CD4-positive, alpha-beta T cell treated with Interleukin-6 at 100 ng/mL for 8 hours (primary cell): ENCODE measurements around the gene ZNF831.

Experiments used
- DNase-seq: peaks from one replicate; pipeline ENCODE4 v3.0.0-alpha.2; 2020; ENCODE audit warnings: mixed read lengths, low spot score

ZNF831 gene

DNA sequence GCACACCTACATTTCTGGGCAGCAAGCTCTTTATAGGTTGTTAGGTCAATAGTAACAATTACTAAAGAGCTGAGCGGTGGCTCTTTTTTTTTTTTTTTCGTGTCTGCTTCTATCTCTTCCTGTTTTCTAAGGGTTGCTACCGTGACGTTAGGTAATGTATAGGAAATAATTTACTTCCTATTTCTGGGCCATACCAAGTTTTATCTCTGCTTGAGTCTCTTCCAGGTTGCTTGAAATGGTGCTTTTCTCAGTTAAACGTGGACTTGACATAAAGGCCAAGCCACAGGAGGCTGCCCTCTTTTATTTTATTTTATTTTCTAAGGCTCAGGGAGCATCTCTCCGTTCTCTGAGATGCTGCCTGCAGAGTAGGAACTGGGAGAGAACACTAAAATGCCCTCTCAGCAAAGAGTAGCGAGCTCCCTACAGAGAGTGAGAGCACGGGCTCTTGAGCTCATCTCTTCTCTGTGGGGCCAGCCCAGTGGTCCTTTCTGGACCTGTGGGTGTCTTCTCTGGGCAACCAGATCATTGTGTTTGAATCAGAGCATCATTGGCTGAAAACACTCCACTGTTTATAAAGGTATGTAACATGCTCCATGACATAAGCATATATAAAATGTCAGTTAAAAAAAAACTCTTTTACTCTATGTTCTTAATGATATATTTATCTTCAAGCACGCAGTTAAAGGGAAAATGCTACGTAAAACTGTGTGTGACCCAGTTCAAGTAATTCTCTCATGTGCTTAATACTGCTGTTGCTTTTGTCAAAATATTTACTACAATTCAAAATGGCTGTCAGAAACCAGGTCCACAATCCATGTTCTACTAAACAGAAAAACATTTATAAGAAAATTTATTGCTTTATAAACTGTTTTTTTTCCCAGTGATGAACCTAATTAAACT, at the start of gene ZNF831:
Gene ZNF831 (plus strand): TSS at position 191 of the 900 bp plus-strand sequence. CDS start 27,199 bp downstream, outside the sequence.
- DNase-seq: peak; percentile 56

DNA sequence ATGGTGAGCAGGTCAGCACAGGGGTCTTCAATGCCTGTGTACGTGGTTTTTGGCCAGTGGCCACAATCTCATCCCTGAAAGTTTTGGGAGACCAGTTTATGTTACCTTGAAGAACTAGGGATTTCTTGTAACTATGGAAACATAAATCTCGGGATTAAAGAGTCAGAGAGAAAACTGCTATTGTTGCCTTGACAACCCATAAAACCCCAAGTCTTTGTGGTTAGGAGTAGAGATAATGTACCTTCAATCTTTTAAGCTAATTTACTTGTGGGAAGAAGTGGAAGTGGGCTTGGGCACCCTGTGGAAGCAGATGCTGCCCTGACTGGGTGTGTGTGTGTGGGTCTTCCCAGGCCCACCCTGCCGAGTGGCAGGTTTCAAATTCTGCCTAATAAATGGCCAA, 46.1 kb upstream of the ZNF831 start:
- no peak for DNase-seq

DNA sequence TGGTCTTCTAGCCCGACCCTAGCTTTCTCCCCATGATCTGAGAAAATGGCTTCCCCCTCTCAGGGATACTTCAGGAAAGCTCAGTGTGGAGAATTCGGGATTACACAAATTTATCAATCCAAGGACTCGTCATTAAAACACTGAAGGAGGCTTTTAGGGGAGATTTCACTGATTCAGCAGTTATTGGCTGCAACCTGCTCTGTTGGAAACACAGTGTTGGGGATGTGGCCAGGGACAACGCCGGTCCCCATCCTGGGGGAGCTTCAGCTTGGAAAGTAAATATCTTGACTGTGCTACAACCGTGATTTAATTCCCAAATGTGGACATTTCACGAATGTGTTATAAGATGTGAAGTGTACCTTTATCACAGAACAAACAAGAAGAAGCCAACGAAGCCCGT, 44.8 kb upstream of the ZNF831 start:
- no peak for DNase-seq

DNA sequence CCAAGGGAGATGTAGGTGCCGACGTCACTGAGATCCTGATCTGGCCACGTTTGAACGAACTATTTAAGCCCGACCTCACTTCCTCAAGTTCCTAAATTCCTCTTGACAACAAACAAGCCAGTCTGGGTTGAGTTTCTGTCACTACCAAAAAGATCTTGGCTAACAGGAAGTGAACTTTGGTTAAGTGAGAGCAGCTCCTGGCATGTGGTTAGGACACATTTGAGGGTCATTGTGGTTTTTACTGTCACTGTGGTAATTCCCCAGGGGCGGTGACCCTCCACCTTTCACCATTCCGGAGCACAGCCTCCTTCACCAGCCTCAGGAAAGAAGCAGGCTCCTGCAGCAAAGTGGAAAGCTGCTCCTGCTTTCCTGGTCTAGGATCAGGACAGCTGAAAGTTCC, 43.1 kb upstream of the ZNF831 start:
- peak; percentile 45 for DNase-seq

DNA sequence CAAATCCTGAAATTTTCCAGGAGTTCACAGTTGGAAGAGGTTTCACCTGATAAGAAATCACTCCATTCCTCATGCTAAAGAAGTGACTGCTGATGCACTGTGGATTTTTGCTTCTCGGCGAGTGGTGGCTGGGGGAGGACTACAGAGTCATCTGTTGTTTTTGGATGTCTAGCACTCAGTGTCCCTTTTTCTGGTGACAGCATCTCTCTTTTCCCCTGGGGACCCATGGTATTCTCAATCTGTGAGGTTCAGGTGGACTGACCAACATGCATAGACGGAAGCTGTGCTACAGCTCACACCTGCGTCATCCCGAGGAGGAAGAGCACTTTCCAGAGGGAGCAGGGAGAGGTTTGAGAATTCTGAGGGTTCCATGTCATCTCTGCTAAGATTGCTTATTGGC, 42.7 kb upstream of the ZNF831 start:
- no peak for DNase-seq

DNA sequence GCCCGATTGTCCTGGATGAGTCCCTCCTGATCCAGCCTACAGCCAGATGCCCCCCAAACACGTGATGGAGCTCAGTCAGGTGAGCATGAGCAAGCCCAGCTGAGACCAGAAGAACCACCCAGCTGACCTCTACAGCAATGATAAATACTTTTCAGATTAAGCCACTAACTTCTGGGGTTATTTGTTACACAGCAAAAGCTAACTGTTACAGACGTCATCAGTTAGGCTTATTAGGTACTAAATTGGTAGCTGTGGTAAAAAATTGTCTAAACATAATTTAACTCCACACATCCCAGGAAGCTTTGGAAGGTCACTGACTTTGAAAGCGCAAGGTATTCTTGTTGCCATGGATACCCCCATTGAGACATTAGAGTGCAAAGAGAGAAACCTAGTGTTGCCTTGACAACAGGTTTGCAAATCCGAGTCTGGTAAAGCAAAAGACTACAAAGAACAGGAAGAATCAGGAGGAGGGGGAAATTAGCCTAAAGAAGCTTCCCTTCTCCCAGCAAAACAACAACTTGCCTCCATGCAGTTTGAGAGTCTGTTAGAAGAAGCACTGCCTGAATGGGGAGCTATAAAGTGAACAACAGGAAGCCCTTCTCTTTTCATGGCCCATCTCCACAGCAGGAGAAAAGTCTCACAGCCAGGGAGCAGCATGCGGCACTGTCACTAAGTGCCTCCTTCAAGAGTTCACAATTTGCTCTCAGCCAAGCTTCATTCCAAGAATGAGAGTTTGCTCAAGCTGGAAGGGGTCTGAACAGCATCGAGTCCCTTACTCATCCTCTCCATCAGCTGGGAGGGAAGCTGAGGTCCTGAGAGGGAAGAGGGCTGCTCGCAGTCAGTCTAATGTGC, 41.7 kb upstream of the ZNF831 start:
- peak; percentile 37 for DNase-seq

DNA sequence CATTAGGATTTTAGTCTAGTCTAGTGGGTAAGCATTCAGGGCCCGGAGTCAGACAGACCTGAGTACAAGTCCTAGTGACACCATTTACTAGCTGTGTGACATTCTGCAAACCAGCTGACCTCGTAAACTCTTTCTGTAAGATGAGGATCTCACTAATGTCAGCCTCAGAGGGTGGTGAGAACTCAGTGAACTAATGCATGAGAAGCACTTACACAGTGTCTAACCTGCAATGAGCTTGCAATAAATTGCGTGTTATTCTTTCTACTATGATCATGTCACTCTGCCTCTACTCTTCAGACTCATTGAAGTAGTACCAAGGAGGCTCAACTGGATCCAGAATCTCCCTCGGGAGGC, 41.1 kb upstream of the ZNF831 start:
- DNase-seq: no peak

DNA sequence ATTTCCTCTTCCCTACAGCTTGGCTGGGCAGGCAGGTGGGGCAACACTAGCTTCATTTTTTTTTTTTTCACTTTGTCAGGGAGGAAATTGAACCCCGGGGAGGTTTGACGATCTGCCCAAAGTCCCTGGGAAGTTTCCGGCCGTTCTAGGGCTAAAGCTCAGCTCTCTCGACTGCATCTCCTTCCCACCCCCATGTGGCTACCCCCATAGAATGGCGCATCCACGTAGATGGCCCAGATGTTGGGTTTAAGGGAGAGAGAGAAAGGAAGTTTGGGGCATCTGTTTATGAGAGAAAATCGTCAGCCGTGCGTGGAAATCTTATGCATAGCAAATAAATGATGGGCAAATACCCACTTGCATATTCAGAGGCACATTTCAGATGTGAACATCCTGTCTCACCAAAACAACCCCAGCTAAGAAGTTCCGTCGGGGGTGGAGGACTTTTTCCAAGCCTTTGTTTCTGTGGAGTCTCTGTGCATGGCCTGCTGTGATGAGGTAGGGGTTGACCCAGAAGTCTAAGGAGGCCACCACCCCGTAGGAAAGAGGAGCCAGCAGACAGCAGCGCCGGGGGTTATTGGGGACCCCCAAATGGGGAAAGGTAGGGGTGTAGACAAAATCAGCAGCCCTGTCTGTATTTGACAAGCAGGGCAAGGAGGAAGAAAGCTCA, 40.5 kb upstream of the ZNF831 start:
- peak; percentile 49 for DNase-seq

DNA sequence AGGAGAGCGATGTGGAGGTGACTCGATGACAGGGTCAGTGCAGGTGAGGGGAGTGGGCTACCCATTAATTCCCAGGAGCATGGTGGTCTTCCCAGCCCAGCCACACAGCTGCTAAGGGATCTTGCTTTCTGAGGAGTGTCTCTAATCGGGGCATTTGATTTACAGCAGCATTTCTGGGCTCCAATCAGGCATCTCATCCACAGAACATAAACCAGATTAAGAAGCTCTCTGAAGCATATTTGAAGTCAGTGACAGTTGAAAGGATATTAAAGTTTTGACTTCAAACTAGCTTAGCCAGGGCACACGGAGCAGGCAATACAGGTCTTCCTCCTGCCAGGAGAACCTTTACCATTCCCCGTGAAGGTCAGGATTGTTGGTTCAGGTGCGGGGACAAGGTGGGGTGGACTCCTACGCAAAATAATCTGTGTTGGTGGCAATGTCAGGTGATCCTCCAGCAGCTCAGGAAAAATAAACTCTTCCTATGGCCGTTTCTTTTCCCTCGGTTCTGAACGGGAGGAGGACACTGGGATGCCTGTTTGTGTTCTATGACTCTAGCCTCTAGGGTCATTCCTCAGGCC, 39.9 kb upstream of the ZNF831 start:
- no peak for DNase-seq

DNA sequence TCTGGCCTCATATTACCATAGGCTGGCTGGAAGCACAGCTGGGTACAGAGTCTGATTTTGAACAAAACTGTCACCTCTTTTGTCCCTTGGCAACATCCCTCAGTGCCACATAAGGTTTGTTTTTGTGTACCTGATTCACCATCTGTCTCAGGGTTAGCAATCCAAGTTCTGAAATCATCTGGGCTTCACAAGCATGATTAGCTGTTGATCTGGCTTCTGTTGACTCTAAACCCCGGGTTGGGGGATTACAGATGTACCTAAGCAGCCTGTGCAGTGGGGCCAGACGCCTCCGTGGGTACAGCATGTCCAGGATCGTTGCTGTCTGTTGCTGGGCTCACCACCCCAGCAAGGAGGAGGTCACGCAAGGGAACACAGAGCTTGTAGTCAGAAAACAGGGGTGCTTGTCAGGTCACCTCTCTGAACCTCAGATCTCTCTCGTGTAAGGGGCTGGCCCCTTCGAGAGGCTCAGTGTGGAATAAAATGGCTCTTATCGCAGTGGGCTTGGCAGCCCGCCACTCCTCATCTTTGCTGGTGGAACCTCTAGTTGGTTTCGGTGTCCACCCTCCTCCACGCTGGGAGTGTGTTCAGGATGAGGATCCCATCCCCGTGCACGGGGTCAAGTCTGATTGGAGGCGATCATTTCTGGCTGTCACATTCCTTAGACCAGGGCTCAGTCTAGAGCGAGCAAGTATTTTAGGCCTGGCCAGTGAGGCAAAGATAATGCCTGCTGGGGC, 39.2 kb upstream of the ZNF831 start:
- no peak for DNase-seq

DNA sequence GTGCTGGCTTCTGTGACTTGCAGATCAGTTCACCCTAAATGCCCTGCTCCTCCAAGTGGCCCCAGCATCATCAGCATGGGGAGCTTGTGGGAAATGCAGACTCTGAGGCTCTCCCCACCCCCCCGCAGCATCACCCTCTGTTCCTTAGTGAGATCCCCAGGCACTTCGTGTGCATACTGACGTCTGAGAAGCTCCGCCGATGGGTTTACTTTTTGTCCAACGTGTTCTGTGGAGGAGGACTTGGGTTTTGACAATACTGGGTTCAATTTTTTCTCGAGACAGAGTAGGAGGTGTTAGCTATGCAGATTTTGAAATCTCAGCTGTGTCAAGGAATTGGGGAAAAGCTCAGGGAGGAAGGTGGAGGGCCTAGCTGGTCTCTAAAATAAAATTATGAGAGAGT, 38.3 kb upstream of the ZNF831 start:
- no peak for DNase-seq

DNA sequence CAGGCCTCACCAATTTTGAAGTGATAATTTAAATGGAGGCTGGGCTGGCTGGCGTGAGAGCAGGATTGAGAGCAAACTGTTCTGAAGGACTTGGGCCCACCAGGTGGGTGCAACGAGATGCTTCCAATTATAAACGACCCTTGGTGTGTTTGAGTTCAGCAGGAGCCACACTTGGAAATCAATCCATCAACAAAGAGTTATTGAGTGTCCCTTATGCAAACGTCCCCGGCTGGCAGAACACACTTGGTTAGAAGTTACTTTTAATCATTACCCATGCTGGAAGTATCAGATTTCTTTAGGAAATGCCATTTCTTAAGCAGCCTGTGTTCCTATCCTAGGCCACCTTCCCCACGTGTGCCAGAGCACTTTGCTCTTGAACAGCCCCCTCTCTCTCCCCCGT, 37.8 kb upstream of the ZNF831 start:
- no peak for DNase-seq

DNA sequence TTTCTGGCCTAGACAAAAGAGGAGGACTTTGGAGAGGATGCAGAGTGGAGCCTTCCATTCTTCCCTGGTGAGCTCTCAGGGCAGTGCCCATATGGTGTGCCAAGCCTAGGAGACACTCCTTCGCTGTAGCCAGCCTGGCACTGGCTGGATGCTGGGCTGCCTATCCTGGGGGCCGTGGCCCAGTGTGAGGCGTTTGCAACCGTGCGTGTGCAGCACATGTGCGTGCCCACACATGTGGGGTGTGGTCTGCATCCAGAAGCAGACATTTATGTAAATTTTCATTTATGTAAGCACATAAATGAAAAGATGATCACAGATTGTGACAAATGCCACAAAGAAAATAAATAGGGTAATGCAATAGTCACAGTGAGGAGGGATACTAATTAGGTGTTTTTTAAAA, 35.8 kb upstream of the ZNF831 start:
- DNase-seq: no peak

DNA sequence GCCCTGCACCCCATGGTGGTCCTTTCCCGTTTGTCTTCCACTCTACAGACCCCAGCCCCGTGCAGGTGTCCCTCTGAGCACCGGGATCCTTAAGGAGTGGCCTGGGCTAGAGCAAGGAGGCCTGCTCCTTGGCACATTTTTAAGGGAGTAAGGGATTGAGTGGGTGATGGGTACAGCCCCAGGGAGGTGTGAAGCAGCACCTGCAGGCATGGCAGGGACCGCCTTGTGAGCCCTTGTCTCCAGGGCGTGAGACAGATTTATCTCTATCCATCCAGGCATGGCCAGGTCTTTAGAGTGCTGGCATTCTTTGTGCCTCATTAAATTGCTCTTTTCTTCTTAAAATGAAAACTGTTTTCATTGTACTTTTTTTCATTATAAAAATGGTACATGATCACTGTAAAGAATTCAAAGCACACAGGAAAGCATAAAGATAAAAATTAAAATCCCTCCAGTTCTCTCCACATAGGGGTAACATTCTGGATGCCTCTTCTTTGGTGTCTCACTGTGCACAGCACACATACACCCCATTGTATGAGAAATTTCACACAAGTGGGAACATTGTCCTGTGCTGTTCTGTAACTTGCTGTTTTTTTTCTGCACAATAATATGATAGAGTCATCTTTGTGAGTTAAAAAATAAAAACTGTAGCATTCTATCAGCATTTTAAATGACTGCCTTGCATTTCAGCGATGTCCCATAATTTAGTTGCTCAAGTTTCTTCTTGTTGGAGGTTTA, 31.9 kb upstream of the ZNF831 start:
- DNase-seq: no peak

DNA sequence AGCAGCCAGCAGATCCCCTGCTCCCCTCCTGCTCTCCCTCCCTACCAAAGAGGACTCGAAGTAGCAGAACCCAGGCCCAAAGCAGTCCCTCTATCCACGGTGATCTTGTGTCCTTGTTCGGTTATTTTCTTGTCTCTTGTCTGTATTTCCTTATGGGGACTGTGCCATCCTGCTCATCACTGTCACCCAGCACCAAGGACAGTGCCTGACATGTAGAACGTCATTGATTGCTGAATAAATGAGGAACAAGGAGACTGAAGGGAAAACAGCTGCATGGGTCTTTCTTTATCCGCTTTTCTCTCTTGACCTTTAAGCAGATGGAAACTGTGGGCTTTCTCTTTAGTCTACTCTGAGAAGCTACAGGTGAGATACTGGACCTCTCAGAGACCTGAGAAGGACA, 29.4 kb upstream of the ZNF831 start:
- no peak for DNase-seq

DNA sequence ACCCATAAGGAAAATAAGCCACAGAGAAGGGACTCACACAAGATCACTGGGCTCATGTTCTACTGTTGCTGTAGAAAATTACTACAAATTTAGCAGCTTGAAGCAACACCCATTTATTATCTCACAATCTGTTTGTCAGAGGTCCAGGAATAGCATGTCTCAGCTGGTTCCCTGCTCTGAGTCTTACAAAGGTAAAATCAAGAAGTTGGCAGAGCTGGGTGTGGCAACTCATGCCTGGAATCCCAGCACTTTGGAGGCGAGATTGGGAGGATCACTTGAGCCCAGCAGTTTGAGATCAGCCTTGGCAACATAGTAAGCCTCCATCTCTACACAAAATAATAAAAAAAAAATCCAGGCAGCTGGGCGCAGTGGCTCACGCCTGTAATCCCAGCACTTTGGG, 28.5 kb upstream of the ZNF831 start:
- DNase-seq: no peak

DNA sequence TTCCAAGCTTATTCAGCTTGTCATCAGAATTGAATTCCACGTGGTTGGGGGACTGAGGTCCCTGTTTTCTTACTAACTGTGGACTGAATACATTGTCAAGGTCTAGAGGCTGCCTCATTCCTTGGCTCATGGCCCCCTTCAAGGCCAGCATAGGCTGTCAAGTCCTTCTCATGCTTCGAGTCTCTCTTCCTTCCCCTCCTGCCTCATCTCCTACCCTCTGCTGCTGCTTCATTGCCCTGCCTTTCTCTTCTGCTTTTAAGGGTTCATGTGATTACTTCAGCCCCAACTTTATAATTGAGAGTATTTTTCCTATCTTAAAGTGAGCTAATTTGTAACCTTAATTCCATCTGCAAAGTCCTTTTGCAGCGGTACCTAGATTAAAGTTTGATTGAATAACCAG, 27.6 kb upstream of the ZNF831 start:
- DNase-seq: no peak

DNA sequence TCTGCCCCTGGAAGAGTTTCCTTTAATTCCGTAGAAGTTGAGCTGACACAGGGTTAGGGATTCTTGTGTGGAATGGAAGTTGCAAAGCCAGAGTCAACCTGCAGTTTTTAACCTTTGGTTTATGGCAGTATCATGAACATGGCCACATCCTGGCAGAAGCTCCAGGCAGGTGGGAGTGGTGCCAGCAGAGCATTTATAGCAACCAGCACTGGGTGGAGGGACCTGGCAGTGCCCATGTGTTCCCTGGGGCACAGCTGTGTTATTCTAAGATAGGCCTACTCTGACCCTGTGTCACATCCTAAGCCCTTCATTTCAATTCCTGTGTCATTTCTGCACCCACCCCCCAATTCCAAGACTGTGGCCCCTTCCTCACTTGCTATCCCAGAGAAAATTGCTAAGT, 26.1 kb upstream of the ZNF831 start:
- DNase-seq: no peak

DNA sequence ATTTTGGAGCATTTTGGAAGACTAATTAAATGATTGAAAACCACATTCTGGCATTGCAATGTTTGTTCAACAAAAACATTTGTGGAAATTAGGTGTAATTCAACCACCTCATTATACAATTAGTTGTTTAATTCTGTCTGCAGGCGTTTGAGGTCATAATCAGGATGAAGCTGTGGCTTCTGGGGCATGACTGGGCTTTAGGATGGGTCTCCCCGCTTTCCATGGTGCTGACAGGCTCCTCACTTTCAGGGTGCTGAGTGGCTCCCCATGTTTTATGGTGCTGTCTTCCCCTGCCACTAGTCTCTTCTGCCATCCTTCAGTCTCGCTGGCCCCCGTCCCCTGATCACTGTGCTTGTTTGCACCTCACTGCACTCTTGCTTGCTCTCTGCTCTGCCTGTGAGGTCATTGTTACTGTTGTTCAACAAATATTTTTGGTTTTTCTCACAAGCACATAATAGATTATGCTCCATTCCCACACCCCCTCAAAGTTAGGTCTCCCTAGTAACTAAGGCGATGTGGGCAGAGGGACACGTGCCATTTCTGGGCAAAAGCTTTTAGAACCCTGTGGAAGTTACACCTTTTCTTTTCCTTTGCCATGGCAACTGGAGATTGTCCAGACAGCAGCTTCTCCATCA, 25.4 kb upstream of the ZNF831 start:
- DNase-seq: no peak

DNA sequence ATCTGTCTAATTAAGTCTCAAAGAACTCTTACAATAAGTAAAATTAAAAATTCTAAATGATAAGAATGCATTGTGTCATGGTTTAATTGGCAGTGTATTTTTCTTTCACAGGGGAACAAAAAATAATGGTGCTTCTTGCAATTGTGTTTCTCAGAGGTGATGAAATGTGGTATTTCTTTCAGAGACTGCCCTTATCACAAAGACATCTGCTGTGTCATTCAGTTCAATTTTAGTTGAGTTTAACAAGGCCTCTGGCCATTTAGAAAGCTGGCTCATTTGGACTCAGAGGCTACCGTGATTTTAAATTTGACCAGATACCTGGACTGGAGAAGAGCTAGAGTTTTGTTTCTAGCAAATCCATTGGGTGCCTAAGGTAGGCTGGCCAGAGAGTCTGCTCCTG, 23.6 kb upstream of the ZNF831 start:
- DNase-seq: no peak
